Measurements from ENCODE around the gene SCYL2. TPM values are rescaled to one million over a fixed set of nuclear protein-coding genes. Genes with fewer than 3 reads are reported as not detected.

Gene SCYL2
- polyA plus RNA-seq, 3 donors from 2014 or later: 25.3 to 34.3 (median 29.9) TPM

DNA sequence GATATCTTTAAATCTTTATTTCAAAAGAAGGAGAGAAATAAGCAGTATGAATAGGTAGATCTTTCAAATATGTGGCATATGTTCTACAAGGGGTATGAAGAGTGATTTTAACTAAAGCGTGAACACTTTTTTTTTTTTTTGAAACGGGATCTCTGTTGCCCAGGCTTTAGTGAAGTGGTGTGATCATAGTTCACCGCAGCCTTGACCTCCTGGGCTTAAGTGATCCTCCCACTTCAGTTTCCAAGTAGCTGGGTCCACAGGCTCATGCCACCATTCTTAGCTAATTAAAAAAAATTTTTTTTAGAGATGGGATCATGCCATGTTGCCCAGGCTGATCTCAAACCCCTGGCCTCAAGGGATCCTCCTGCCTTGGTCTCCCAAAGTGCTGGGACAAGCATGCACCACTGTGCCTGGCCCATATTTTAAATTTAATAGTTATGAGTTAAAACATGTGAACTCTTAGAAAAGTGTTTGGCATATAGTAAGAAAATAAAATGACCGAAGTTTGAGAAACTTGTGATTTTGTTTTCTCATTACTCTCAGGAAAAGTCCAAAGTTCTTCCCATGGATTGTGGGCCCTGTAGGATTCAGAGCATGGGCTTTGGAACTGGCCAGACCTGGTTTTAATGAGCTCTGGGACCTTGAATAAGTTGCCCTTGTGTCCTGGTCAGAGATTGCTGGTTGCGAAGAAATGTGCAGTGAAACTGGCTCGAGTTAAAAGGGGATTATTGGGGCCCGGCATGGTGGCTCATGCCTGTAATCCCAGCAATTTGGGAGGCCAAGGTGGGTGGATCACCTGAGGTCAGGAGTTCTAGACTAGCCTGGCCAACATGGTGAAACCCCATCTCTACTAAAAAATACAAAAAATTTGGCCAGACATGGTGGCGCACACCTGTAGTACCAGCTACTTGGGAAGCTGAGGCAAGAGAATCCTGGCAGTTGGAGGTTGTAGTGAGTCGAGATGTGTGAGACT, 116.9 kb downstream of the SCYL2 start:
- H3K36me3 Mint-ChIP-seq: no peaks in the 10 kb centered on the region
- no peak overlapping the region for H3K27ac Mint-ChIP-seq
- H3K4me3 Mint-ChIP-seq: no peak overlapping the region
- peaks cover 2% of the 10 kb centered on the region in 3 donors for H3K27me3 Mint-ChIP-seq (ENCODE audit: low read depth in 3 of 3)
- H3K4me1 Mint-ChIP-seq: no peaks in the 10 kb centered on the region
- DNase-seq: no peak
- H3K9me3 Mint-ChIP-seq: no peaks in the 10 kb centered on the region

- H3K9me3 Mint-ChIP-seq: no peaks in the 10 kb centered on the region
Measured at GRCh38 chr12:100384559-100384935, 117.6 kb downstream of the SCYL2 start.

DNA sequence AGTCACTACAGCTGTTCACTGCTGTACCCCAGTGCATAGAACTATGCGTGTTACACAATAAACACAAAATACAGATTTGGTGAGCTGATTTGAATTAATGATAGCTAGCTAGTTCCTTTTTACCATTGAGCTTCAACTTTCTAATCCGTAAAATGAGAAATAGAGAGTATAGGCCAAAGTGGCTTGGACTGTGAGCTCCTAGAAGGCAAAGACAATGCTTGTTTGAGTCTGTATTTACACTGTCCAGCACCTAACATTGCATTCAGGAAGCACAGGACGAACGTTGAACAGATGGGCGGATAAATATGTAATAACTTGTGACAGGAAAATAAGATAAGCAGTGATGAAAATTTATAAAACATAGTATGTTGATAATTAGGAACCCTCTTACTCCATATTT, 121.4 kb downstream of the SCYL2 start:
- no peaks in the 10 kb centered on the region for H3K36me3 Mint-ChIP-seq
- H3K4me3 Mint-ChIP-seq: no peak overlapping the region
- DNase-seq: no peak
- H3K9me3 Mint-ChIP-seq: no peaks in the 10 kb centered on the region
- peaks cover 2 to 6% (median 2%) of the 10 kb centered on the region in 3 donors for H3K27me3 Mint-ChIP-seq (ENCODE audit: low read depth in 3 of 3)
- no peaks in the 10 kb centered on the region for H3K4me1 Mint-ChIP-seq
- no peak overlapping the region for H3K27ac Mint-ChIP-seq

More at GRCh38 chr12:100384559-100384935, 117.6 kb downstream of the SCYL2 start:
- Mint-ChIP-seq H3K27me3 (ENCODE audit: low read depth in 3 of 3) (peaks cover 2% of the 10 kb centered on the region in 3 donors), H3K4me3 (no peak overlapping the region), H3K36me3 (no peaks in the 10 kb centered on the region), H3K27ac (no peak overlapping the region), H3K4me1 (no peaks in the 10 kb centered on the region)
- DNase-seq: no peak

Other genes with a start within 250 kb of the SCYL2 start
- 10 to 100 TPM; 15.6 to 24.8 (median 16.4) TPM for gene BLTP3B, start 124.3 kb upstream of the SCYL2 start, polyA plus RNA-seq
- gene ACTR6, start 66.4 kb upstream of the SCYL2 start, polyA plus RNA-seq: 10 to 100 TPM; 40.6 to 54.6 (median 41.3) TPM
- gene DEPDC4, start 98 bp upstream of the SCYL2 start, polyA plus RNA-seq: under 1 TPM in 1 of 3 donors, not detected in 2; 0.29 TPM
- gene SLC17A8, start 89.9 kb downstream of the SCYL2 start, polyA plus RNA-seq: not detected
- not detected for gene NR1H4, start 206.7 kb downstream of the SCYL2 start, polyA plus RNA-seq